Stimulated activated CD8-positive, alpha-beta memory T cell treated with anti-CD3 and anti-CD28 coated beads, Interleukin-7, amount 100 ng/mL, for 4 hours (primary cell): ENCODE results near the gene WDR33.

Experiments
- DNase-seq, 2 donors: peaks; one replicate each; pipeline ENCODE4 v3.0.0-alpha.2; 2020; ENCODE audit warnings: low read depth in 2 of 2

WDR33 gene

DNA sequence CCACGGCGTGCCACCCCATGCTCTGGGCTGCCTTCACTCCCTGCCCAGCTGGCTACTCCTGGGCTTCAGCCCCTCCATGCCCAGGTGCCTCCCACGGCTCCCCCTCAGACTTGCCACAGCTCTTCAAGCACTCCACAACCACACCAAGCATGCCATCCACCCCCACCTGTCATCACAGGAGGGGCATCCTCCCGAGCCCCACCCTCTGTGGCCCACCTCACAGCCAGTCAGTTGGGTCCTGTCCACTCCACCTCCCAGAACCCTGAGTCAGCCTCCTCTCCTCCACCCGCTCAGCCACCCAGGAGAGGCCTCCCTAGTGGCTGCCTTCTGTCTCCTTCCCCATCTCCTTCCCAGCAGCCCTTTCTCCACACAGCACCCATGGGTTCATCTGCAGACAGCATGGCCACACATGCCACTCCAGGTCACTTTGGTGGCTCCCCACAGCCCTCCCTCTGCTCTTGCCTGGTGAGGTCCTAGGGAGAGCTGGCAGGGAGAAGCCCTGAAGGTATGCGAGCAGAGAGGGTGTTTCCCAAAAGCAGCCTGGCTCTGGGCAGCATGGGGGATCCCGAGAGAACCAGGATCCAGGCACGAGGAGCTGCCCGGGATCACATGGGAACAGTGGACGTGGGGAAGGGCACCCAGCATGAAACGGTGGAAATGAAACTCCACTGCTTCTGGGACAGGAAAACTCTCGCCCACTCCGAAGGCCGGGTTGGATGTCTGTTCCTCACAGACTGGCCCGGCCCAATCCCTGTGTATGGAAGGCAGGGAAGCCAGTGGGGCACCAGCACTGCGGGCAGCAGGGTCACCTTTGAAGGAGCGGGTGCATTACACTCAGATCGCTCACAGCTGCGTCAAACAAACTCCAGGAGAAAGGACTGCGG is 138.4 kb downstream of the WDR33 start:
- no peak for DNase-seq

DNA sequence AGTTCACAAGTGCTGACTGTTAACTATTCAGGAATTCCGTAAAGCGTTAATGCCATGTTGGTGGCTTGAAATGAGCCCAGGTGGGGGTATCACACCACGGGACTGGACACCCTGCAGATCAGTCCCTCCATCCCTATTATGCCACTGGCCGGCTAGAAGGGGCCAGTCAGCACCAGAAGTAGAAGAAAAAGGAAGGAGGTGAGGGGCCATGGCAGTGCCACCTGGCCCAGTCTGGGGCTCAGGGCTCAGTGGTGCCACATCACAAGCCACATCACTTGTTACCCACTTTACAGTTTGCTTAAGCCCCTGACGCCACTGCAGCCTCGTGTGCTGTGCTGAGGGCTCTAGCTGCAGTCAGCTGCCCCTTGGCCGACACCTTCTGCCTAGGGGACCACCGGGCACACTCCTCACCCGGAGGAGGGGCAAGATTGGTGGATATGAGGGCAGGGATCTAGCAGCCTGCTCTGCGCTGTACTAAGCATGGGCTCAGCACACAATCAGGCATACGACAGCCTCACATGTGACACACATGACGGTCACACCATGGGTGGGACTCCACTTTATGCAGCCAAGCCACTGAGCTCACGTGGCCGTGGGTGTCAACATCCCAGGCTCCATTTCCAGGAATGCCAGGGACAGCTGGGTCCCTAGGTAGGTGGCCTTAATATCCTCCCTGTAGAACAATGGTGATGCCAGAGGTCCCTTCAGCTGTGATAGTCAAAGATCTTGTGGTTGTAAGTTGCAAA is 139.2 kb downstream of the WDR33 start:
- DNase-seq = no peak

DNA sequence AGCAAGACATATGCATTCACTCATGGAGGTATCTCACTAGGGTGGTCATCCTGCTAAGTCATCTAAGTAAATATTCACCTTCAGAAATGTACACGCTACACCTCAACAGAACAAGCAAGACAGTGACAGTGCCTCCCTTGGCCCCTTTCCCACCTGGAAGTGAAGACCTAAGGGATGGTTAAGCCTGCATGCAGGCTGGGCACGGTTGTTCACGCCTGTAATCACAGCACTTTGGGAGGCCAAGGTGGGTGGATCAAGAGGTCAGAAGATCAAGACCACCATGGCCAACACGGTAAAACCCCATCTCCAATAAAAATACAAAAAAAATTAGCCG is 140.0 kb downstream of the WDR33 start:
- DNase-seq = no peak

DNA sequence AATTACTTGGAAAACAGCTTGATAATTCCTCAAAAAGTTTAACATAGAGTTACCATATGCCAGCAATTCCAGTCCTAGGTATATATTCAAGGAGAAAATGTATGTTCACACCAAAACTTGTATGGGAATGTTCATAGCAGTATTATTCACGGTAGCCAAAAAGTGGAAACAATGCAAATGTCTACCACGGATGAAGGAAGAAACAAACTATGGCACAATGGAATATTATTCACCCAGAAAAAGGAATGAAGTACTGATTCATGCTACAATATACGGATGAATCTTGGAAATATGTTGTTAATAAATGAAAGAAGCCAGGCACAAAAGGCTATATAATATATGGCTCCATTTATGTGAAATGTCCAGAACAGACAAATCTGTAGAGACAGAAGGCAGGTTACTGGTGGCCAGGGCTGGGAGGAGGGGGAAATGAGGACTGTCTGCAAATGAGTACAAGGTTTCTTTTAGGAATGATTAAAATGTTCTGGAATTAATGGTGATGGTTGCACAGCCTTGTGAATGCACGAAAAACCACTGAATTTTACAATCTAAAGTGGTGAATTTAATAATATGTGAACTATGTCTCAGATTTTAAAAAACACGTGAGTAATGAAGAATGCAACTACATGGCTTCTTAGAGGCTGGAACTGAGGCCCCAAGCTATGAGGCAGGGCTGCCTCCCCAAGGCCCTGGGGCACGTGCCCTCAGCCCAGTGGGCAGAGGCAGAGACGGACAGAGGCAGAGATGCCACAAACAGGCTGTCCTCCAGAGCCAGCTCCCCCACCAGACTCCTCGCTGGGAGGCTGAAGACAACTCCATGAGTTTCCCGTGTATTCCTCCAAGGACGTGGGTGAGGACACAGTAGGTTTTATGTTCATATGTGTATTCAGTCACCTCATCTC is 140.7 kb downstream of the WDR33 start:
- no peak for DNase-seq

DNA sequence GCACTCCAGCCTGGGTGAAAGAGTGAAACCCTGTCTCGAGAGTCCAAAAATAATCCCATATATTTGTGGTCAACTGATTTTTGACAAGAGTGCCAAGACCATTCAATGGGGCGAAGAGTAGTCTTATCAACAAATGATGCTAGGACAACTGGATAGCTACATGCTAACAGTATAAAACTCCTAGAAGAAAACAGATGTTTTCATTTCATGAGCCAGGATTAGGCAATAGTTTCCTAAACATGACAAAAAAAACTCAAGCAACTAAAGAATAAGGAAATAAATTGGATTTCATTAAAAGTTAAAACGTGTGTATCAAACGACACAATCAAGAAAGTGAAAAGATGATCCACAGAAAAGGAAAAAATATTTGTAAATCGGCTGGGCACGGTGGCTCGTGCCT is 141.9 kb downstream of the WDR33 start:
- DNase-seq = no peak

DNA sequence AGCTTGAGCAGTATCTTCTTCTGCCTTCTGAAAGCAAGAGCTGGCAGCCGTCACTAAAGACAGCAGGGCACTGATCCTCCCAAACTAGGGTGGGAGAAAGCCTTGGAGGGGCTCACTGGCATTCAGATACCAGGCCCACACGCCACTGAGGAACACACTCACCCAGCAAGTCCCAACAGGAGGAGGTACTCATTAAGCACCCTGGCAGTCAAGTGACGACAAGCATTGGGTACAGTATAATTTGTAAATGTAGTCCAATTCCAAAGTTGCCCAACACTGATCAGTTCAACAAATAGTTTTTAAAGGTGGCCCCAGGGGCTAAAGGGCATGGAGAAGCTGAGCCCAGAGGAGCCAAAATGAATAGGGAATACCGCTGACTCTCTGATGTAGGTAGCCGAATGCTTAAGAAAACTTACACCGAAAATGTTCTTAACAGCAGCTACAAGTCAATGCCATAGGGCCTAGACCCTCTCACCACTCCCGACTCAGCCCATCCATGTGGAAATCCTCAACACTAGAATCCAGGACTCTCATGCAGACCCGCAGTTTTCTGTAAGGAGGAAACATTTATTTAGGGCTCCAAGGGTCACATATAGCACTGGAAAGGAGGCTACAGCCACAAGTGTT is 145.6 kb downstream of the WDR33 start:
- no peak for DNase-seq

DNA sequence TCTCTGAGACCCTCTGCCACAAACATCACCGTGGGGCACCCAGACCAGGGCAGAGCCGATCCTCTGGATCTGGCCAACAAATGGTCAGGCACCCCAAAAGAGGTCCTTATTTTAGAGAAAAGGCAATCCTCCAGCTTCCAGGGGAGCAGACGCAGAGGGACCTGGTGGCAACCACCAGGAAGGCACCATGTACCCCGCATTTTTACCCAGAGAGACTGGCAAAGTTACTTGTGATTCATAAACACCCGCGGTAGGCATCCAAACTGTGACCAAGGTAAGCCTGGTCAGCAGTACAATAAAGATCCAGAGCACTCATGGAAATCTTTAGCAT is 146.1 kb downstream of the WDR33 start:
- no peak for DNase-seq

DNA sequence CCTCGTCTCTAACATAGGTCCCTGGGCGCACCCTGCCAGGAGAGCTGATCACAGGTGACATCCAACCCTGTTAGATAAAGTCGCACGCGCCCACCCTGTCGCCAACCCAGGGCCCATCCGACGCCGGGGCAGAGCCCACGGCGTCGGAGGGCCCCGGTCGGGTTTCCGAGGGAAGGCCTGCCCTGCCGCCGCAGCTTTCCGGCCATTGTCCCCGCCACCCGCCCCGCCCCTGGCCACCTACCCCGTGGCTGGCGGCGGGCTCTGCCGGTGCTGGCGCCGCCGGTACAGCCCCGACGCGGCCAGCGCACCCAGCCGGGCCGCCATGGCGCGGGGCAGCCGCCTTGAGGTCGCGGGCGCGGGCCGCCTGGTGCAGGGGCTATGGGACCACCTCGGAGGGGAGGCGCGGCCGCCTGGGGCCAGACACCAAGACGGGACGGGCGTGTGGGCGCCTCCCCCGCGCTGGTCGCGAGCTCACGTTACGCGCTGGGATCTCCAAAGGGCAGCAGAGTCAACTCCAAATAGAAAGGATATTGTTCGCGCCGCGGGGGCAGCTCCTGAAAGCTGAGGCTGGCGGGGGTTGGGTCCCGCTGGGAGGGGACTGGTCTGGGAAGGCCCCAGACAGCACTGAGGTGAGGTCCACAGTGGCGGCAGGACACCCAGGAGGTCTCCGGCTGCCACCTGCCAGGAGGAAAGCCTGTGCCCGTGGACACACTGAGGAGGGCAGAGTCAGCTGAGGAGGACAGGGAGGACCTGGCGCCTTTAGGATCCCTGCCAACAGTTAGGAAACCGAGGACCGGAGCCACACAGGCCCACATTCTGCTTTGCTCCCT is 146.7 kb downstream of the WDR33 start:
- no peak for DNase-seq

DNA sequence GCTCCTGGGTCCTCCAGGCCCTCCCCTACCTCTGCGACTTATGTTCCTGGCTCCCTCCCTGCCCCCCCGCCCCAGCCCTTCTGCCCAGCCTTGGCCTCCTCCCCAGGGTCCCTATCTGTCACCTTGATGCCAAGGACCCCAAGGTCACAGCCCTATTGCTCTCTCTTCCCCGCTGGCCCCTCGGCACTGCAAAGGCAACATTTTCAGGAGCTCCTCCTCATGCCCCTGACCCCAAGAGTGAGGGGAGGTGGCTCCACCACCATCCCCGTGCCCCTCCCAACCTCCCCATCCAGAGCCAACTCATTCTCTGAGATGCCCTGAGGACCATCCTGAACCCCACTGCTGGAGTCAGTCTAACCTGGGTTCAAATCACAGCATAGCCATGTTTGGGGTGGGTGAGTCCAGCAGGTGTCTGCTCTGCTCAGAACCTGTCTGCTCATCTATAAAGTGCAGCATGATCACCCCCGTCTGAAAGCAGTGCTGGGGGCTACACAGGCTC is 147.4 kb downstream of the WDR33 start:
- DNase-seq = no peak

DNA sequence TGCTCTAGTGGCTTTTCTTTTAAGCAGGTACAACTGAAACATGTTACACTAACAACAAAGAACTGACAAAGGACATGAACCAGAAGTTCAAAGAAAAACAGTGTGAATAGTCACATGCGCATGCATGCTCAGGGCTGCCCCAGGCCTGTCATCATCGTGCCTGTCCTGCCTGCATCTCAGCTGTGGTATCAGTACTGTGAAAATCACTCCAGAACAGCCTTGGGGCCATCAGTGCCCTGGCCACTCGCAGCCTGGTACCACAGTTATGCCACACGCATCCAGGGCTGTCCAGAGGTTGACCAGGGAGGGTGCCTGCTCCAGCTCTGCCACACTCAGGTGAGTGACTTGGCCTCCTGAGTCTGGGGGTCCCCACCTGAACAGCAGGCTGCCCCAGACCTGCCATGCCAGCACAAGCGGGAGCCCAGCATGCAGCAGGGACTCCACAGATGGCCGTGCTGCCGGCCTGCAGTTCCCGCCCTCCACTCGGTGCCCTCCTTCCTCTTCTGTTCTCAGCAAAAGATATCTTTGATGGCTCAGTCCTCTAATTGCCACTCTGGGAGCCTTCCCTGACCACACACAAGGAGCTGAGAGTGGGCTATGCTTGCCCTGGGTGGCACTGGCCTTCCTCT is 147.9 kb downstream of the WDR33 start:
- no peak for DNase-seq

DNA sequence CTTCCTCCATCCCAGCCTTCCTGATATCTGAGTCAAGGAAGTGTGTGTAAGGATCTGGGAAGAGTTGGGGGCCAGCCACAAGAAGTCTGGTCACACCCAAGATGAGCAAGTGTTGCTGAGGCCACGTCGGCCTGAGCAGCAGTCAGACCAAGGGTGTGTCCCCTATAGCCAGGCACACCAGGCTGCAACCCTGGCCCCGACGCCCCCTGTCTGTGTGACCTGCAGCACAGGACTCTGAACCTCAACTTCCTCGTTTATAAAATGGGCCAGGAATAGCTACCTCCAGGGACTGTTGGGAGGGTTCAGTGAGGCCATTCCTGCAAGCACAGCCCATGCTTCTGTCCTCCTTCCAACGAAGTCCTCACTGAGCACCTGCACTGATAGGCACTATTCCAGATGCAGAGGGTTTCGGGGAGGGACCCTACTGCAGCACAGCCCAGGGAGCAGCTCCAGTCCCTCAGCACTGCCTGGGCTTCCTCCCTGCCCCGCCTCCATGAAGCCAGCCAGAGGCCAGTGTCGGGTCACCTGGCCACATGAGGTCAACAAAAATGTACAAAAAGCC is 148.9 kb downstream of the WDR33 start:
- DNase-seq = no peak

DNA sequence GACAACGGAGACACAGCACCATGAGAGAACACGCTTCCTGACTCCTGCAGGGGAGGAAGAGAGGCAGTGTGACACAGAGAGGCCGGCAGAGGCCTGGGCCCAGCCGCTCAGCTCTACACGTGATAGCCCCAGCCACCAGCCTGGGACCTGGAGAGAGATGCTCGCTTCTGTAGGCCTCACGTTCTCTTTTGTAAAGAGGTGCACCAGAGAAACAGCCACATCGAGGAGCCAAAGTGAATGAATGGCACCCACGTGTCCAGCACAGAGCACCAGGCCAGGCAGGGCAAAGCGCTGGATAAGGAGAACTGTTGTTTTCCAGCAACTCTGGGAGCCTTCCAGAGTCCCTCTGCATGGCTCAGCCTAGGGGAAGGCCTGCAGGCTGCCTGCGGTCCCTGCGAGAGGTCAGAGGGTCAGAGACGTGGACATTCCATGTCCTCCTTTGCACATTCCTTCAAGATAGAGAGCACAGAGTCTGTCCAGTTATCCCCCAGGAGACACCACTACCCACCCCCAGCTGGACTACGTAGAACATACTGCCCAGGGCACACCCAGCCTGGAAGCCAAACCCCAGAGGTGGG is 149.8 kb downstream of the WDR33 start:
- no peak for DNase-seq

DNA sequence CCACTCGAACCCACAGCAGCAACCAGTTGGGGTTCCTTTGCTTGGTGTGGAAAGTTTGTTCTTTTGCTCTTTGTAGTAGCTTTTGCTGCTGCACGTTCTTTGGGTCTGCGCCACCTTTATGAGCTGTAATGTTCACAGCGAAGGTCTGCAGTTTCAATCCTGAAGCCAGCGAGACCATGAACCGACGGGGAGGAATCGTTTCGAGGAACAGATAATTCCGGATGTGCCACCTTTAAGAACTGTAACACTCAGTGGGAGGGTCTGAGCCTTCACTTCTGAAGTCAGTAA is 150.7 kb downstream of the WDR33 start:
- DNase-seq = no peak

DNA sequence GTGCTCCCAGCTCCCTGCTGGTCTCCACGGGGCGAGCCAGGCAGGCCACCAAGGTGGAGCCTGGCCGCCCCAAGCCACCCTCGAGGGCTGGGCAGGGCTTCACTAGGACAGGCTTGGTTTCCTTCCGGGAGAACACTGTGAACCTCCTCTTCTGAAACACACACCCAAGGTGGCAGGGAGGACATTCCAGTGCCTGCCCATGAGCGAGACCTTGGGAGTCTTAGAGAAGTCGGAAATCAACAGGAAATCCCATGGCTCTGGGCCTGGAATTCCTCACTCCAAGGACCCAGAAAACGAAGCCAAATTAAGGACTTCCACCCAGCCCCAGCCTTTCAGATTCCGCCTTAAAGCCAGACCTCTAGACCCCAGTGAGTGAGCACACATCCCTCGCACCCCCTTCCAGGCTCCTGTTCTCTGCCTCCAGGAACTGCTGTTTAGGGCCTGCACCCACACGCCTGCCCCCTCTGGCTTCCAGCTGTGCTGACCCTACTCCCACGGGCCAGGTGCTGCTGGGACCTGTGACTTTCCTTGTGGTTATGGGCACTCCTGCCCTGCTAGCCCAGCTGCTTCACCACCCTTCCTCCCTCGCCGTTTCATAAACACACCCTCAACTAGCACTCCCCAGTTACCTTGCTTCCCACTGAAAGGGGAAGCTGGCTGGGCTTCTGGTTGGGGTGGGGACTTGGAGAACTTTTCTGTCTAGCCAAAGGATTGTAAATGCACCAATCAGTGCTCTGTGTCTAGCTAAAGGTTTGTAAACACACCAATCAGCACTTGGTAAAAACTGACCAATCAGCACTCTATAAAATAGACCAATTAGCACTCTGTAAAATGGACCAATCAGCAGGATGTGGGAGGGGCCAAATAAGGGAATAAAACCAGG is 151.3 kb downstream of the WDR33 start:
- DNase-seq = no peak

DNA sequence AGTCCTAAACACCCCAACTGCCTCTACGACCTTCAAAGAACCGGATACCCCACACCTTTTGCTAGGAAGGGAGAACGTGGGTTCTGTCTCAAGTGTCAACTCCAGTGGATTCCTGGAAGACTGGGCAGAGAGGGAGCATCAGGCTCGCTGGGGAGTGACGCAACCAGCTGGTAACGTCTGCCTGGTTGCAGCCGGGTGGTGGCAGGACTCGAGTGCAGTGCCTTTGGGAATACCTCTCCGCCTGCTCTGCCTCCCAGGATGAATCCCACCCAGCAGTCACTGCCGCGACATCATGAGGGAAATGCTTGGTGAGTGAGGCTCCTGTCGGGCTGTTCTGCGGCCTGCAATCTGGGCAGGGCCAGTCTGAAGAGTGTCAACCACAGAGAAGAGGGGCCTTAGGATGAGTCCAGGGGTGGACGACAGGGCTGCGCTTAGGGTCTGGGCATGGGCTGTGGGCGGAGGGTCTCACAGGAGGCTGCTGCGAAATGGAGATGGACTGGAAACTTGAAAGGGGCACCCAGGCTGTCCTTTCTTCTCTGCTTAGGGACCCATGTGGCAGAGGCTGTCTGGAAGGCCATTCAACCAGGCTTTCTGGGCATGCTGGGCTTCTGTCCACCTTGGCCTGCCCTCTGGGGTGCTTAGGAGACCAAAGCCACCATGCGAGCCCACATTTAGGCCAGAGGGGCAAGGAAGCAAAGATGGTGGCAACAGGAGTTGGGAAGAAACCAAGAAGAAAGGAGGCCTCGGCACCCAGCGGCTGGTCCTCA is 152.1 kb downstream of the WDR33 start:
- no peak for DNase-seq

DNA sequence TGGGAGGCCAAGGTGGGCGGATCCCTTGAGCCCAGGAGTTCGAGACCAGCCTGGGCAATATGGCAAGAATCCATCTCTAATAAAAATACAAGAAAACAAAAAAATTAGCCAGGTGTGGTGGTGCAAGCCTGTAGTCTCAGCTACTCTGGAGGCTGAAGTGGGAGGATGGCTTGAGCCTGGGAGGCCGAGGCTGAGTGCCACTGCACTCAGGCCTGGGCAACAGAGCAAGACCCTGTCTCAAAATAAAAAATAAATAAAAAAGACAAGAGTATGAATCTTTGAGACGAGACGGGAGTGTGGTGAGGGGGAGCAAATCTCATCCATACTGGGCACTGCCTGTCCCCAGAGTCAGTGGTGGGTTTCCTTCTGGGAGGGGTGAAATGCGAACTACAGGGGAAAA is 152.8 kb downstream of the WDR33 start:
- no peak for DNase-seq

DNA sequence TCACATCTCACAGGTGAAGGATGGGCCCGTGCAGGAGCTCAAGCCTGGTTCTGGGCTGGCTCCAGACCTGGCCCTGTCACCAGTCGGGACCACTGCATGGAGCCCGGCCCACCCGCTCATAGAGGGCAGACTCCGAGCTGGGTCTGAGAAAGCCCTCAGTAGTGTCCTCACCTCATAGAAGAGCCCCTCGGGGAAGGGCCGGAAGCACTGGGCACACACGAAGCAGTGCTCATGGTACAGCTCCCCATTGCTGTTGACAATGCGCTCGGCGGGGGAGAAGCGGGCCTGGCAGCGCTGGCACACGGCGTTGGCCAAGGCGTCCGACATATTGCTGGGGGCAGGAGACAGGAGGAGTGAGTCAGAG is 153.8 kb downstream of the WDR33 start:
- DNase-seq = no peak

DNA sequence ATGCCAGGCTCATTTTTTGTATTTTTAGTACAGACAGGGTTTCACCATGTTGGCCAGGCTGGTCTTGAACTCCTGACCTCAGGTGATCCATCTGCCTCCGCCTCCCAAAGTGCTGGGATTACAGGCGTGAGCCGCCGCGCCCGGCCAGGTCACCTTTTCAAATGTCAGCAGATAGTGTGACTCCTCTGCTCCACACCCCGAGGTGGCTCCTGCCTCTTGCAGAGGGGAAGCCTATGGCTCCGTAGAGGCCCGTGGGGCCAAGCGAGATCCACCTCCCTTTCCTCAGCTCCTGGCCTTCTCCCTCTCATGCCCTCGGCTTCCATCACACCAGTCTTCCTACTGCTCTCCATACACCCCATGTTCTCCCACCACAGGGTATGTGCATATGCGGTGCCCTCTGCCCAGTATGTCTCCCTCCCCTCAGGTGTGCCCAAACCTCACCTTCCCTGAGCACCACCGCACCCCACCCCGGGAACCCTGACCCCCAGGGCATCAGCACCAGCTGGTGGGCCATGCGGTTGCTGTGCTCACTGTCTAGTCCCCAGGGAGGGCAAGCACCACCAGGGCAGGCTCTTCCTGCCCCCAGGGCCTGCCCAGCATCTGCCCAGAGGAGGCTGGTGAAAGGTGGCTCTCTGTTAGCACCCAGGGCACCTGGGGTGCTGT is 154.3 kb downstream of the WDR33 start:
- no peak for DNase-seq
